Suppressor macrophage (primary cell): ENCODE data around the gene PRMT1.
"Not testable (repeated sequence)": the region's sequence is repeated elsewhere in the genome, so short reads cannot be mapped to it uniquely, and the experiment has no call there.

ENCODE experiments used
- DNase-seq, 4 experiments: peaks; one replicate each; pipeline ENCODE4 v3.0.0-alpha.2; 2020 to 2022

PRMT1 gene

GRCh38 chr19:49689133-49690078 is 12.3 kb downstream of the PRMT1 start, which contains the start of gene ADM5:
Gene ADM5 (plus strand): TSS chr19:49689594. CDS start chr19:49689838, 244 bp downstream.
- no peak for DNase-seq

GRCh38 chr19:49690079-49690655 is 13.1 kb downstream of the PRMT1 start:
- DNase-seq: no peak

GRCh38 chr19:49690656-49691242 is 13.7 kb downstream of the PRMT1 start, which contains the start of gene CPT1C:
Gene CPT1C (plus strand): TSS chr19:49691116. CDS start chr19:49692253, 1,137 bp downstream.
- DNase-seq: peak in 2 of 4 experiments; percentile 25 to 30

- peak in 3 of 4 experiments; percentile 38 to 58 (median 50) for DNase-seq
Observed at GRCh38 chr19:49691243-49692146, 14.4 kb downstream of the PRMT1 start.

GRCh38 chr19:49692147-49692506 is 15.1 kb downstream of the PRMT1 start:
- no peak for DNase-seq

GRCh38 chr19:49696115-49696514 is 19.0 kb downstream of the PRMT1 start:
- DNase-seq: no peak

GRCh38 chr19:49696865-49697264 is 19.8 kb downstream of the PRMT1 start:
- DNase-seq: no peak

- no peak for DNase-seq
Observed at GRCh38 chr19:49699364-49699763, 22.3 kb downstream of the PRMT1 start.

- no peak for DNase-seq
Observed at GRCh38 chr19:49700563-49700962, 23.5 kb downstream of the PRMT1 start.

GRCh38 chr19:49701271-49701786 is 24.3 kb downstream of the PRMT1 start:
- no peak for DNase-seq

GRCh38 chr19:49704888-49705642 is 28.0 kb downstream of the PRMT1 start:
- no peak for DNase-seq

GRCh38 chr19:49705919-49706318 is 28.8 kb downstream of the PRMT1 start:
- DNase-seq: no peak

- no peak for DNase-seq
Observed at GRCh38 chr19:49710372-49710951, 33.4 kb downstream of the PRMT1 start.

- DNase-seq: peak in 1 of 4 experiments; percentile 17
Observed at GRCh38 chr19:49712397-49712859, 35.4 kb downstream of the PRMT1 start.

GRCh38 chr19:49713236-49713845 is 36.3 kb downstream of the PRMT1 start:
- no peak for DNase-seq

- DNase-seq: peak; percentile 35 to 69 (median 60)
Observed at GRCh38 chr19:49716154-49716553, 39.1 kb downstream of the PRMT1 start.

GRCh38 chr19:49718511-49718910 is 41.4 kb downstream of the PRMT1 start:
- DNase-seq: peak in 2 of 4 experiments; percentile 7 to 16

GRCh38 chr19:49718991-49719390 is 41.9 kb downstream of the PRMT1 start:
- no peak for DNase-seq

- DNase-seq: not testable (repeated sequence)
Observed at GRCh38 chr19:49719420-49719819, 42.3 kb downstream of the PRMT1 start.
